Kidney (tissue), 22 donors: Measurements from ENCODE around the gene CCDC192. TPM values are rescaled to one million over a fixed set of nuclear protein-coding genes. Genes with fewer than 3 reads are reported as not detected.

Experiments used
- DNase-seq, 5 donors: peaks; one replicate each; pipeline ENCODE4 v3.0.0-alpha.2; 2013 to 2020
- FAIRE-seq: peaks from 2 replicates; lab custom pipeline; 2012; peaks lifted over from hg19 to GRCh38; lab: Jason Lieb, UNC
- H3K27ac ChIP-seq, 2 donors: one replicate each; pipeline ENCODE4 v1.7.0; 2013; ENCODE audit warnings: low read depth in 2 of 2, low read length in 2 of 2, inconsistent platforms in 1 of 2
- H3K27me3 ChIP-seq: one replicate; pipeline ENCODE4 v1.7.1; 2013; ENCODE audit warnings: low read length, inconsistent platforms; ENCODE audit not compliant: control insufficient read depth, insufficient read depth
- H3K36me3 ChIP-seq, 3 donors: one replicate each; pipeline versions ENCODE4 v1.7.0 to v1.7.1; 2013; ENCODE audit warnings: low read length in 3 of 3, control low read depth in 1 of 3, inconsistent platforms in 1 of 3; ENCODE audit not compliant: insufficient read depth in 3 of 3, control insufficient read depth in 2 of 3
- H3K4me1 ChIP-seq, 3 donors: one replicate each; pipeline versions ENCODE4 v1.7.0 to v1.7.1; 2013; ENCODE audit warnings: low read length in 3 of 3, inconsistent platforms in 1 of 3, low read depth in 1 of 3; ENCODE audit not compliant: control insufficient read depth in 2 of 3, insufficient read depth in 2 of 3
- H3K4me3 ChIP-seq, 3 donors: one replicate each; pipeline versions ENCODE4 v1.7.0 to v1.8.1; 2013; ENCODE audit warnings: low read length in 3 of 3, control low read depth in 1 of 3, inconsistent platforms in 1 of 3
- H3K9ac ChIP-seq, 3 donors: one replicate each; pipeline versions ENCODE4 v1.7.0 to v1.7.1; 2013; ENCODE audit warnings: low read length in 3 of 3, control low read depth in 1 of 3, inconsistent platforms in 1 of 3
- H3K9me3 ChIP-seq, 3 donors: one replicate each; pipeline versions ENCODE4 v1.7.0 to v1.7.1; 2013; ENCODE audit warnings: low read length in 3 of 3, control low read depth in 1 of 3, inconsistent platforms in 1 of 3; ENCODE audit not compliant: control insufficient read depth in 2 of 3, insufficient read depth in 1 of 3
- CTCF ChIP-seq: IDR thresholded peaks from 3 replicates; pipeline ENCODE4 v1.5.1; 2012; ENCODE audit warnings: mild to moderate bottlenecking, moderate library complexity, borderline replicate concordance; ENCODE audit not compliant: insufficient read depth; ENCODE audit errors: extremely low read depth
- intact Hi-C: fragments of 100-400 bp; cut with DNase I; formaldehyde crosslinking; loops from one replicate; pipeline ENCODE4 v1.11.1; 2022
- long read RNA-seq, 10 donors: library from polyadenylated mRNA in 1 of 10; unstranded in 1 of 10; transcript quantifications; one replicate each; pipeline ENCODE4 v2.0.0 and lab custom pipeline, GENCODE V29; 2021 to 2026
- polyA plus RNA-seq: library from polyadenylated mRNA; stranded (reverse); fragments of 350-450 nt; fragmentation: Illumina TruSeq; extraction: RNeasy Lipid Tissue Mini Kit (QIAGEN cat#74804); gene quantifications from one replicate; pipeline ENCODE4 v1.2.3, GENCODE V29; 2014; ENCODE audit warnings: low read depth, low replicate concordance; ENCODE audit not compliant: insufficient read depth
- total RNA-seq: library from RNA; stranded (reverse); fragmentation: NEBNext Ultra II Directional; extraction: Animal tissue kit (Norgen Biotek cat#: 25700); gene quantifications from one replicate; pipeline ENCODE4 v1.2.1, GENCODE V29; 2021
- donor health status: control.
- donor health status: control.
- donor health status: control.
- donor health status: control.
- donor health status: control.
- donor health status: DM: yes; HTN: yes; CAD: no.
- donor health status: Normal renal cell carcinoma (clear cell type).

CCDC192 gene, protein sequence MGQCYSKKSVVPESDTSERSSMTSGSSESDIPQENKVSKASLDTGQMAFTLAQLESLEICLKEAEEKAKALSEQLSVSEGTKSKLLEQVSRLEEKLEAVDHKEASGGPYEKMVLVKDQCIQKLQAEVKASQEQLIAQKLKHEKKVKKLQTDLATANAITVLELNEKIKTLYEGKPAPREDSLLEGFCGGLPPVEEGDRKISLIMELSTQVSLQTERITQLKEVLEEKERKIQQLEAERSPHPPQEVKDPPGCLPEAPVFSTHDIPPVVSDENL
- total RNA-seq (not detected), polyA plus RNA-seq (not detected)
- long read RNA-seq, donor 1, partial matches to known transcripts = 0 of 6 reads
- long read RNA-seq, donor 1, other reads (novel, unspliced or antisense) = 6 of 6 reads
- long read RNA-seq, donor 2 = 0 reads
- long read RNA-seq, donor 3 = 0 reads
- long read RNA-seq, donor 4 = 0 reads
- long read RNA-seq, donor 5 = 0 reads
- long read RNA-seq, donor 6 = 0 reads
- long read RNA-seq, donor 7 = 0 reads
- long read RNA-seq, donor 8, partial matches to known transcripts = 0 of 12 reads
- long read RNA-seq, donor 8, other reads (novel, unspliced or antisense) = 12 of 12 reads
- long read RNA-seq, donor 9 = 0 reads
- long read RNA-seq, donor 10 = 0 reads

DNA sequence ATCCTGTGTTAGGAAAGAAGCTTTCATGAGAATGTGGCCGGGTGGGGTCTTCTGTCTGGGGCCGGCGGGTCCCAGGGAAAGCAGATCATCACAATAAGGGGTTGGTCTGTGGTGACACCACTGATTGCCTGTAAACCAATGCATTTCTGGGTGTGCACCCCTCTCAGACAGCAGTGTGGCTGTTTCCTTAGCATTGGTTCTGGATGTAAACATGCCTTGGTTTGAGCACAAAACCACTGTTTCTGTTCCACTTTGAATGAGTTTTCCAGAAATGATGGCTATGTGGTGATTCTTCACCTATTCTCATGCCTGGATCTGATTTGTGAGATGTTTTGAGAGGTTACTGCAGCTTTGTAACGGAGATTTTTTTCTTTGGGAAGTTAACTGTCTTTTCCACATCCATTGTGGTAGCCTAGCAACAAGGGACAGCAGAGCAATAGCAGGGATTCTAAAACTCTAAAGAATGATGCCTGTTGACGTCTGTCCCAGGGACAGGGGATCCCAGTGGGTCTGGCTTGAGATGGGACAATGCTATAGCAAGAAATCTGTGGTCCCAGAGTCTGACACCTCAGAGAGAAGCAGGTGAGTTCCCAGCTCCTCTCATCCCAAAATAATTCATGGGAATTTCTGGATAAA, at the start of gene CCDC192:
TSS of gene CCDC192 (plus strand) at position 466 of the 636 bp plus-strand sequence. CDS start at position 521, 55 bp downstream.
- Histone ChIP-seq H3K4me1 (peaks cover 0 to 4% (median 0%) of the 10 kb centered on the region in 3 donors), H3K9ac (no peak within 1 kb of the TSS), H3K4me3 (no peak within 1 kb of the TSS), H3K27ac (no peak within 1 kb of the TSS), H3K9me3 (no peaks in the 10 kb centered on the region), H3K27me3 (no peaks in the 10 kb centered on the region), H3K36me3 (no peaks in the 10 kb centered on the region)
- FAIRE-seq (no peak), DNase-seq (peak in 1 of 5 donors; percentile 30)
- intact Hi-C loops = no loop called here
- no peak for TF ChIP-seq CTCF

DNA sequence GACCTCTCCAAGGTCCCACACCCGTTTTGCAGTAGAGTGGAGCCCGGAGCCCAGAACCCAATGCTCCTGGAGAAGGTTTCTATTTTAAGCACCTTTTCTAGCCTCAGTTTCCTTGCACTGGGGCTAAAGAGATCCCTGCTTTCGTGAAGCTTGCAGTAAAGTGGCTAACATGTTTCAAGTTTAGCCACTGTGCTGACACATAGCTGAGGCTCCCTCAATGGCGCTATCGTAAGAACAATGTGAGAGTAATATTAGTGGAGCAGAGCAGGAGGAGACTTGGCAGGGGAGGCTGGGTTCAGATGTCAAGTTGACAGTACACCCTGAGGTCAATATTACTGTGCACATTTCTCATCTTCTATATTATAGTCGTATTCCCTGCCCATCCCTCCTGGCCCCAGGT, 46.4 kb upstream of the CCDC192 start:
- H3K4me3 ChIP-seq = peak overlapping the region in 1 of 3 donors; percentile 13
- H3K27me3 ChIP-seq = no peaks in the 10 kb centered on the region
- H3K4me1 ChIP-seq = peaks cover 0 to 2% (median 0%) of the 10 kb centered on the region in 3 donors
- no peaks in the 10 kb centered on the region for H3K9me3 ChIP-seq
- FAIRE-seq = no peak
- intact Hi-C loops = no loop called here
- no peak for TF ChIP-seq CTCF
- no peak for DNase-seq
- no peak overlapping the region for H3K27ac ChIP-seq
- H3K36me3 ChIP-seq = no peaks in the 10 kb centered on the region
- H3K9ac ChIP-seq = no peak overlapping the region

DNA sequence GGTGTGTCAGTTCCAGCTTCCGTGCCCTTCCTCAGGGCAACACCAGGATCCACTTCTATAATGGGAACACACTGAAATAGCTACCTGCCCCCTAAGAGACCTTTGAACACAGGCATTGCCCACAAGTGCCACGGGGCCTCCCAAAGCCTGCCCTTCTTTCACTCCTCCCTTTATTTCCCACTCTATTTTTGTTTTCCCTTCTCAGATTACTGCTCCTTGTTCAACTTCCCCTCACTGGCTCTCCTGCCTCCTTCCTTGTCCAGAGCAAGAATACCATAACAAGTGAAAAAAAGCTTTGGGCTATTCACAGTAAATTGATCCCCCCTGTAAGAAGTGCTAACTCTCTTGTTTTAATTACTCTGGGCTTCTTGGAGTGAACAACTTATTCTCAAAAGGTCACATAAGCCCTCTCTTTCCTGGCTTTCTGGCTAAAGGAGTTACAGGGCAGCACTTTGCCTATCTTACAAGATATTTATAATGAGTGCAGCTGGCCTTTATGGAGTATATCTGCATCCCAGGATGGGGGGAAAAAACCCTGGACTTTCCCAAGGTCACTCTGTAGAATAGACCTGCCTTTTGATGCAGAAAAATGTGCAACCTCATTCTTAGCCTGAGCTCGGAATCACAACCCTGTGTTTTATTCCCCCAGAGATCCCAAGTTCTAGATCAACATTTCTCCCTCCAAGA, 43.0 kb upstream of the CCDC192 start:
- Histone ChIP-seq H3K4me3 (no peak overlapping the region), H3K9ac (no peak overlapping the region), H3K27ac (no peak overlapping the region), H3K36me3 (no peaks in the 10 kb centered on the region), H3K9me3 (no peaks in the 10 kb centered on the region), H3K27me3 (no peaks in the 10 kb centered on the region), H3K4me1 (peaks cover 0 to 2% (median 0%) of the 10 kb centered on the region in 3 donors)
- TF ChIP-seq CTCF = no peak
- FAIRE-seq (no peak), DNase-seq (peak in 4 of 5 donors; percentile 46 to 69 (median 52))
- intact Hi-C loops = no loop called here
